NCI-H187 (cell line): ENCODE results near the gene STX16.
A peak's percentile ranks its signal among the peaks of the same experiment; 100 is the strongest.

ENCODE experiments used
- DNase-seq, 2 experiments: peaks; one replicate each; lab custom pipeline; 2025; lab: John Stamatoyannopoulos, UW

Gene STX16

DNA sequence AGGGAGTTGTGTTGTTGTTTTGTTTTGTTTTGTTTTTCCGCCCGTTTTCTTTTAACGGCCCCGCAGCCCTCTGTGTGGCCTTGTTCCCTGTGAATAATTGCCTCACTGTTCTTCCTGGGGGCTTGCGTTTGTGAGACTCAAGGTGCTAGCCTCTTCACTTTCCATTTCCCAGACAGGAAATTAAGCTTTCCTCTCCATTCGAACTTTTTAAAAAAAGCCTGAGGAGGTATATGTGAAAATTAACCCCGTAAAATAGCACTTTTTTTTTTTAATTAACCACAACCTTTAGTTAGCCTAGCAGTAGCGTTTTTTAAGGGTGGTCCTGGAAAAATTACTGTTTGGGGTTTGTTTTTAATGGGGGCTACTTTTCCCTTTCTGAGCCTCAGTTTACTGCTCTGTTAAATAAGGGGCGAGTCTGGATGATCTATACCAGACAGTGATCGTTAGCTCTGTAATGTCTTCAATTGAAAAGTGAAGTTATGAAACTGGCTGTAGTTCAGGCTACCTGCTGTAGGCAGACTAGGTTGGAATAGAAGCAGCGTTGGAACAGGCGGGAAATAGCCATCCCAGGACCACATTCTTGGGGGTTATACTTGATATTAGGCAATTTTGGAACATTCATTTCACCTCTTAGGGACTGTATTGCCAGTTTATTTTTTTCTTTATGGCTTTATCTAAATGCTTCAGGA is 1.7 kb downstream of the STX16 start:
- no peak for DNase-seq

DNA sequence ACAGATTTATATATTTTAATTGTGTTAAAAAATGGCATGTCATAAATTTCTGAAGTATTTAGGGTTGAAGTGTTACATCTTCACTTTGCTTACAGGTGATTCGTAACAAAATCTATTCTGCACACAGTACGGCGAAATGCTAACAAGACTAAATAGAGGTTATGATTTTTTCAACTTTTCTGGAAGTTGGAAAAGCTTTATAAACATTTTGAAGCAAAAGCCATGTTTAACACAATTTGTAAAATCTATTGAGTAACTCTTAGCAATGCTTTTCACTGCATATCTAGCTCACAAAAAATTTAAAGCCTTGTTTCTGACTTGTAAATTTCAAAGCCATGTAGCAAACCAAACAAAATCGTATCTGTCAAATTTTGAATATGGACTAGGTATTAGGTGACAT is 3.3 kb downstream of the STX16 start:
- DNase-seq, result no peak

DNA sequence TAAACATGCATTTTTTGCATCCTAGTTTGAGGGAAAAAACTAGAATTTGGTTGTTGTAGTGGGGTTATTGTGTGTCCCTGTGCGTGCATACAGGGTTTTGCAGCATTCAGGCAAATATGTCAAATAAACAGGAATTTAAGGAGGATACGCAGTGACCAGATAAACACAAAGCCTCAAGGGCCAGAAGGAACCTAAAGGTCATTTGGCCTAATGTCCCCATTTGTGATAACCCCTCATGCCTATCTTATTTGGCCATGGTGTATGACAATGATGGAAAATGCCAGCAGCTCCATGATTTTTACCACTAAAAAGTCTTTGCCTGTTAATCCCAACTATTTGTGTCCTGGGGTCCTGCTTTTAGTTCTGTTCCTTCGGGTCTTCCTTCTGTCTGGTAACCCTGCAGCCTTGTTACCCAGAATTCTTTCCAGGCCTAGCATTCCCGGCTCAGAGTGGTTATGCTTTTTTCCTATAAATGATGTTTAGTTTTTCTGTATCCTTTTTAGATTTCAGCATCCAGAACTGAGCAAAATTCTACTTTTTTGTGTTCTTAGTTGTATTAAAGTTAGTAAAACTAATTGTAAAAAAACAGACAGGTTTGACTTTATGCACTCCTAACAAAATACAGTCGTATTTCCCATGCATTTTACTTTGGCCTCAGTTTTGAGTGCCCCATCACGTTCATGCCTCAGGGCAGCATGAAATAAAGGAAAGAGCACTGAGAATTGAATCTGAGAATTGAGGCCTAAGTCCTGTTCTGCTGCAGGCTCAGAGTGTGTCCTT is 4.4 kb downstream of the STX16 start:
- DNase-seq, result no peak

DNA sequence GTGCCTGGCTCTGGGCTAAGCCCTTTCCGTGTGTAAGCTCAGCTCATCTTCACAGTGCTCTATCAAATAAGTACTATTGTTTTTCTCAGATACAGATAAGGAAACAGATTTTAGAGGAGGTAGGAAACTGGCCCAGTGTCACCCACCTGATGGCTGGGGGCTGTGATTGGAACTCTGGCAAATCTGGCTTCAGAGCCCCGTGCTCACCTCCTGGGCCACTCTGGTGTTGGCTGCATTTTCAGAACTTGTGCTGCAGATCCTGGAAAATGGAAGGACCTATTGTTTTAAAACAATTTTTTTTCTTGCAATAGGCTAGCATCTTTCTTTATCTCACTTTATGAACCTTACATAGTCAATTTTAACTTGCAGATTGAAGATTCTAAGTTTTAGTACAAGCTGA is 5.7 kb downstream of the STX16 start:
- DNase-seq, result no peak

DNA sequence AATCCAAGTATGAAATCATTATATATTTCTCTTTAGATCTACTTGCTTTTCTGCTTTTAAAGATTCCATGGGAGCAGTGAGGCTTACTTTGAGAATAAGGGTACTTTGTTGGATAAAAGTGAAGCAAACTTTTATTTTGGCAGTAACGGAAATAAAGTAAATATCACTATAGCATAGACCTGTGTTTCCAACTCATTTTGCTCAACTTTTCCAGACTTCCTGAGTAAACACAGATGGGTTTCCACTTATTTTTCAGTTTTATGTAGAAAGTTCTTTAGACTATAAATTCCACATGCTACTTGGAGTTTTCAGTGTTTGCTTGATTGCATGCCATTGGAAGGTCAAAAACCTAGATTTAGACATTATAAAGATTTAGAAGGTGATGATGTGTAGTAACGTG is 6.2 kb downstream of the STX16 start:
- no peak for DNase-seq

DNA sequence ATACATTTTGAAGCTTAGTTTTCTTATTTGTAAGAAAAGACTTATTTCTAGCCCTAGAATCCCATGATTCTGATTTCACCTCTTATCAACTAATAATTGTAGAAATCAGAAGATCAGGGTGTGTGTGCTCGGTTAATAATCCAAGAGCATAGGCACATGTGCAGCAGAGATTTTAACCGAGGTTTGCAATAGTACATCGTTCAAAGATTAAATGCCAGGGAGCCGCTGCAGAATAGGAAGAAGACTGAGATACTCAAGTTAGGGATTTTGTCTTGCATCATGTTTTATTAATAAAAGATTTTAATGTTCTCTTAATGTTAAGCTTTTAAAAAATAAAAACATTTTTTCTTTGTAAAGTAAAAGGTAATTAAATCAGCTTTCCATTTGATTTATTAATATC is 6.9 kb downstream of the STX16 start:
- DNase-seq, result no peak

DNA sequence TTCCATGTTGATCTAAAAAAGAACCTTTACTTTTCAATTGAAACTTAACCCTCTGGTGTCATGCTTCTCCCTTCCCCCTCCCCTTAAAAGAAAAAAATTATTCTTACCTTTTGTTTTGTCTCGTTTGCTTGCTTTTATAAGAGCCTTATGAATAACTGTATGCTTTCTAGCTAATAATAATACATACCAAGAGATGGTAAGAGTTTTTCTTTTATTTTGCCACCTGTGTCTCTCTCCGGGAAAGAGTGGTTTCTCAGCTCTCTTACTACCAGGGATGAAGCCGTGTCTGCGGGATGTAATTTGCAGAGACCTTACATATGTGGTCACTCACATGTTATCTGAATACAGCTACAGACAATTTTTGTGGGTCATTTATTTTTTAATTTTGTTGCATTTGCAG is 7.7 kb downstream of the STX16 start:
- DNase-seq, result no peak

DNA sequence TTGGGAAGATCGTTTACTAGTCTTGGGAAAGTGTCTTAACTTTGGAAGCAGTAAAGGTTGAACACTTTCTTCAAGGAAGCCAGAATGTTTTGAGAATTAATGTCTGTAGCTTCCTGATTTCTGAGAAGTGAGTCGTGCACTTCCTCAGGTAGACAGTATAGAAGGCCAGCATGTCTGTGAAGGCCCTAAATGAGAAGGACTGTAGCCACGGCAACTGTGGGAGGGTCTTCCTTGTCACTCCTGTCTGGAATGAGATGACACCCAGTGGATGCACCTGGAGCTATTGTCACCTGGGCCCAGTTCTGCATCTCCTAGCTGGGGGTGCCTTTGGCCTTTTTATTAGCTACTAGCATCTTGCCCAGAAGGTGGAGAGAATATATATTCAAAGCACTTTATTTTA is 8.8 kb downstream of the STX16 start:
- peak in 1 of 2 experiments; percentile 2 for DNase-seq

DNA sequence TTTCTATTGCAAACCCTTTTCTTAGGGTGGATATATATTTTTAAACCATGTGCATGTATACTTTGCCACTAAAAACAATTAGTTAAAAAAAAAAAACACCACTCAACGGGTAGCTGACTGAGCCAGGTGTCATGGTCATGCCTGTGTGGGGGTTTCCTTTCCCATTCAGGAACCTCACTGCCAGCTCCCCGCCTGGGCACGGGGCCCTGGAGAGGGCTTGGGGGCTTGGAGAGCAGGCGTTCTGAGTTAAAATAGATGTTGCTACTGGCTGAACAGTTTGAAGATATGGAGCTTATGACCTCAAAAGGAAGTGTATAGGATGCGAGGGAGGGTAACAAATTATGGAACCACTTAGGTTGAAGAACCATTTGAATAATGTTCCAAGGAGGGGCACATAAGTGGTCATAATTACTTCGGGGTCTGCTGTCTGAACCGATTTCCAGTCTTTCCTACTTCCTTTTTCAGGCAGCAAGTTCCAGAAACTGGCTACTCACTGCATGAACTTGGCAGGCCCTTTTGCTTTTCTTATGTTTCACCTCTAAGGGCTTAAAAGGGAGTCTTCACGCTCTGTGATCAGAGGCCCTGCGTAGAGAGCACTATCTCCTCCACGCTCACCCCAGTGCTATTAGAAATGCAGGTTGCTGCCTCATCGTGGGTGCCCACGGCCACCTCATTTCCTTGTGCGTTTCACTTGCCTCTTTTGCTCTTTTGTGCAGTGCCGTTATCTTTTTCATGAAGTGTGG is 9.9 kb downstream of the STX16 start:
- no peak for DNase-seq

DNA sequence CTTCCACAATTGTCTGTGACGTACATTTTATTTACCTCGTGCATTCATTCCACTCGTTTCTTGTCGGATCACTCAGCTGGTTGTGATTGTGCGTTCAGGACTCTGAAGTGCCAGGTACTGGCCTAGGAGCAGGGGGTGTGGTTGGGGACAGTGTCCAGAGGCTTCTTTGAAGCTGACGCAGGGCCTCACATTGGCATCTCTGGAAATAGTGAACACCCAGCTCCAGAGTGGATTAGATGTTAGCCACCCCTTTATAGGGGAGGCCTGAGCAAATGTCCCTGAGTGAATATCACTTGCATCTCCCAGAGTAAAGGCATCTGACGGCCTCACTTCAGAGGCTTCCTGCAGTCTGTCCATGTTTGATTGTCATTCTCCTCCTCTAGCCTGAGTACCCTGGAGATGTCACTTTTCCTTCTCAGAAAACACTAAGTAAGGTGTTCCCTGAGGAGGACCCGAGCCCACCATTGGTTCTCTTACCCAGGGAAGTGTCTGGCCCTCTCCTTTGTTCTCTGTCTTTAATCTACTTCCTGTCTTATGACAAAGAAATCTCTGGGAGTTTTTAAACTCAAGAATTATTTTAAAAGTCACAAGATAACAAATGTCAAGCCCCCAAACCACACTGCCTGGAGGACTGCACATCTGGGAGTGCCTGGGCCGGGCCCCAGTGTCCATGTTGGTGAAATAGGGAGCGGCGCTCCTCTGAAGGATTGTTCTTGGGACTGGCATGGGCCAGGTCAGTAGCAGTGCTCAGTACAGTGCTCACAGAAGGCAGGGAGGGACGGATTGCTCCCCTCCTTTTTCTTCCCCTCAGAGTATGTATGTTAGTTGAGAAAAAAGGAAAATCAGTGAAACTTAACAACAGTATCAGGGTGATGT is 10.8 kb downstream of the STX16 start:
- DNase-seq, result no peak

DNA sequence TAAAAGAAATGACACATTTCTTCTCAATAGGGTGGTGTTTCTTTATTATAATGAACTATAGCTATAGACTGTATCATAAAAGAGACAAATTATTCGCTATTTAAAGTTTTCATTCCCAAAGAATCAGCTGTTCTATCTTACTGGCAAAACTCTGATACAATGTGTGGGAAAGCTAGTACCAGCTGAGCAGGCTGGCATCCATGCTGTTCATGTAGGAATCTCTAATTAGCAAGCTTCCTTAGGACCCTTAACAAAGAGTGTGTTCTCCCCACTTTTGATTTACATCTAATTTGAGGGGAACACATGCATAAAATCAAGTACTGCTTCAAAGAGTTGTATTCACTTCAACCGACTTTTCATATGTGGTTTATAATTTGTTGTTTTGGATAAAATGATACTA is 13.2 kb downstream of the STX16 start:
- DNase-seq, result no peak

DNA sequence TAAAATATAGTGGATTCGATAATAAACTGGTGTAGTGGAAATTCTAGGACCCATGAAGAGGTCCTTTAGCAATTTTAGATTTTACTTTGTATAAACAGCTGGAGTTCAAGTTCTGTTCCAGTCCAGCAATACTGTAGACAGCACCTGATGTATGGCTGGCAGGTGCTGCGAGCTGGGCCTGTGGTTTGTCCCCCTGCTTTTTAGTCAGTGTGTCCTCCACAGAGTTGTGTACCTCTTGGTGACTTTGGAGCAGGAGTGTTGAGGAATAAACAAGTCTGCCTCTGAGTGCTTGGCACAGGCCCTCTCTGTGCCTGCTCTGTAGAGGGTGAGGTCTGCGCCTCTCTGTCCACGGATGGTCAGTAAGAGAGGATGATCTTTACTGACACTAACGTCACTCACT is 13.8 kb downstream of the STX16 start:
- DNase-seq, result peak in 1 of 2 experiments; percentile 17

DNA sequence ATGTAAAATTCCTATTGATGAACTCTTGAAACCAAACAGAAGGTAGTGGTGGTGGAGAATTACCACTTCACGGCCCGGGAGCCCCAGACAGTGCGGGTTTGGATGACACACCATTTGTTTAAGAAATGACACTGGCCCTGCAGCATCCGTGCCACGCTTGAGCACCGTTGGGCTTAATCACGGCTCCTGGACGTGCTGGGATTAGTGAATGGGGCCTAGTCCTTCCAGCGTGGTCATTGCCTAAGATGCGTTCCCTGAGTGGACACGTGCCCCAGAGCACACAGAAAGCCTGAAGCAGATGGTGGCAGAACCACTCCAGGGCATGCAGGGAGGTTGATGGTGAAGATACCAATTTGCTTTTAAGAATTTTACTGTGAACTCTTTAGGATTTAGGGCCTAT is 14.5 kb downstream of the STX16 start:
- peak in 1 of 2 experiments; percentile 11 for DNase-seq

DNA sequence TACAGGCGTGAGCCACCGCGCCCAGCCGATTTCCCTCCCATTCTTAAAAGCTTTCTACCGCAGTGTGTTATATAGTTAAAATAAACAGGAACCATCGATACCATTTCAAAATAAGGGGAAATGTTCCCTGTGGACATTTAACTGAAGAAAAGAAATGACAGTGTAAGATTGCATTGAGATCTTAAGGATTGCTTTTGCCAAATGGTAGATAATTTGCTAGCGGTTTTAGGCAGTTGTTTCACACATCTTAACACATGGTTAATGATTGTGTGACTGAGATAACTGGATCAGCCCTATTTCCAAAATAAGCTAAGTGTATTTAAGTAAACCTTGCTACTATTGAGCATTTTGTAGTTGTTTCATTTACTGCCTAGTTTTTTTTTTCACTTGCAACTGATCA is 15.6 kb downstream of the STX16 start:
- DNase-seq, result no peak

DNA sequence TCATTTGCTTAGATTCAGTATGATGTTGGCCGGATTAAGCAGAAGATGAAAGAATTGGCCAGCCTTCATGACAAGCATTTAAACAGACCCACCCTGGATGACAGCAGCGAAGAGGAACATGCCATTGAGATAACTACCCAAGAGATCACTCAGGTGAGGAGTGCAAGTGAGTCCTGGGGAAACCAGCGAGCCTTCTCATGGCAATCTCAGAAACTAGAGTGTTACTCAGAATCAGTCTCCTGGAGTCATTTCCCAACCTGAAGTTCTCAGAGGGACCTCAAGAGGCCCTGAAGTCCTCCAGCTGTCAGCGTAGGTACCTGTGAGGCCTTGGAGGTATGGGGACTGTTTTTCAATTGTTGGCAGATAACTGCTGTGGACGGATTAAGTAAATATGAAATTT is 16.9 kb downstream of the STX16 start:
- DNase-seq, result no peak

DNA sequence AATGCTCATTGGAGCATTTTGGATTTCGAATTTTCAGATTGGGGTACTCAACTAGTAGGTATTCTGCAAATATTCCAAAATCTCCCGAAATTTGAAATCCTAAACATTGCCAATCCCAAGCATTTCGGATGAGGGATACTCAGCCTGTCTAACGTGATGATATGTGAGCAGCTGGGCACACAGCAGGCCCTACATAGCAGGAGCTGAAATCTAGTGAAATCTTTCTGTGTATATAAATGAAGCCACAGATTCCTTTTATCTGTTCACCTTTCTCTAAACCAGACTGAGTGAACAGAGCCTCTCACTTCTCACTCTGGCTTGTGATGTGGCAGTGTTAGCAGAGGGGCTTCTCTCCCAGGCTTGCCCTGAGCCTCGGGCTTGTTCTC is 17.8 kb downstream of the STX16 start:
- no peak for DNase-seq

DNA sequence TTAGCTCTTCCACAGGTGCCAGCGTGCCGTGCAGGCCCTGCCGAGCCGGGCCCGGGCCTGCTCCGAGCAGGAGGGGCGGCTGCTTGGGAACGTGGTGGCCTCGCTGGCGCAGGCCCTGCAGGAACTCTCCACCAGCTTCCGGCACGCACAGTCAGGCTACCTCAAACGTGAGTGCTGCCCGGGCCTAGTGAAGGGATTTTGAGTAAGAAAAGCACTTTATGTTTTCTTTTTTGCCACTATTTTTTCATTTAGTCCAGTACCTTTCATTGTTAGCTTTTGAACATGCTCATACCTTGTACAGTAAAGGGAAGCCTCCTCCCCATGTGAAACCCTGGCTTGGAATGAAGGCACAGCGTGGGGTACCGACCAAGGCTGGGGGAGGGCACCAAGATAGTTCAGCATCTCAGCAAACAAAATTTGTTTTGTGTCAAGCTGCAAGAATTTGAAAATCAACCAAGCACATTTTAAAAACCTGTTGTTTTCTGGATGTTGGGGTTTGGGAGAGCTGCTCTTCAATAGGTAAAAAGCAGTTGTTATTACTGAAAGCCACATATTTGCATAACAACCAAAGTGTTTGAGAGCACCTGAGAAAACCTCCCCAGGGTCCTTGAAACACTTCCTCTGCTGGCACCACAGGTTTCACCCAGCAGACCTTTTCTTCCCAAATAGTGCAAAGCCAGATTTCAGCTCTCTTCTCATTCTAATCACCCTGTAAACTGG is 18.4 kb downstream of the STX16 start:
- peak in 1 of 2 experiments; percentile 23 for DNase-seq

DNA sequence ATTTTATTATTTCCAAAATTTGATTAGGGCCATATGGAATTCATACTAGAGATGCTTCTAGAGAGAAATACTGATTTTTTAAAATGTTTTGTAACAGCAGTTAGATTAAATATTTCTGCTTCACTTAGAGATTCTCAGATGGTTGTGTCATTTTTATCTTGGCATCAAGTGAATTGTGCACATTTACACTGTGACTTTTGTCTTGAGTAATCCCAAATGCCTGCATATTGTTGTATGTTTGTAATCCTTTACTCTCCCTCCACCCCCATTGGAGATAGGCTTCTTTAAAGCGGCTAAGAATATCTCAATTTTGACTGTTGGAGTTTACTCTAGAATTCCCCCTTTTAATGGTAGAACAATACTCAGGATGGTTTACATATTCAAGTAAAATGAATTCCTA is 19.0 kb downstream of the STX16 start:
- DNase-seq, result no peak

DNA sequence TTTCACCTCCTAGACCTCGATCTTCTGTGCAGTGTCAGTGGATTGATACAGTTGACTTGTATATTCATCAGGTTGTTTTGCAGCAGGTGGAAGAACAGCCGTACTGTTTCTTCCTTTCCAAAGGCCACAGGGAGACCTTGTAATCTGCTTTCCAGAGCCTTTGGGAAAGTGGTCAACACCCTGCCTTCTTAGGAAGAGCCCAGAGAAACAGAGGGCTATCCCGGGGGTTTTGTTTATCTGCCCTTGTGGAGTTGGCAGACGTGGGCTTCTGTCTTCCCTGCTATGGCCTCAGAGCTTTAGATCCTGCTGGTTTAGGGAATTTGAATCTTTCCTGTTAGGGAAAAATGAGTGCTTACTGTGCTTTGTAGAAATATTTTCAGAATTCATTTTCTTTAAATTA is 19.6 kb downstream of the STX16 start:
- no peak for DNase-seq

DNA sequence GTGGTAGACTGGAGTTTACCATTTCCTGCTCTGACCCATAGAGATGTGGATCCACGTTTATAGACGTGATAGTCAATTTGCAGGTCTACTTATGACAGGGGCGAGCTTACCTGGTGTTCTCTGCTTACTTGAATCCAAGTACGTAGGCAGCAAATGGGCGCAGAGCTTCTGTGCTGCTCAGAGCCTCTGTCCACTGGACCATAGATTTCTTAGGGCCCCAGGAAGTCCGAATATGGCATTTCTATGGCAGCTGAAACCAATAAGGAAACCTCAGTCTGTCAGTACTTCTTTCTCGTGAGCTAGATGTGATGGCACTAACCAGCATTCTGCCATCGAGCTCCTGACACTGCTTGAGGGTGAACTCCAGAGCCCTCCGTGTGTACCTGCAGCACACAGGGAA is 22.0 kb downstream of the STX16 start:
- DNase-seq, result no peak

DNA sequence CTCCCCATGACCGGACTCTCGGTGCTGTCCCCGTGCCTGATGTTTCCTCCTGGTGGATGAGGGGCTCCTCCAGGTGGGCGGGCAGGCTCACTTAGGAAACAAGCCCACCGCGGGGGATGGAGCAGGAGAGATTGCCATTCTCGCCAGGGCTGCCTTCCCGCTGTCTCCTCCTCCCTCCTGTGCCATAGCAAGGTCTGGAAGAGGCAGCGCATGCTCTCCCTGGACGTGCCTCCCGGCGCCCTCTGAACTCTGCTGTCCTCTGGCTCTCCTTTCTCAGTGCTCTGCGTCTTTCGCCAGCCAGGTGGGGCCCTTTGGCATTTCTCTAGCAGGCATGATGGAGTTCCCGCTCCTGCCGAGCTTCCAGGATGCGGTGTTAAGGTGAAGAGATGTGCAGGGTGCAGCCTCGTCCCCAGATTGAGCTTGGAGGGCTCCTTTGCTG is 24.1 kb downstream of the STX16 start:
- DNase-seq, result no peak
